CD14-positive monocyte (primary cell): ENCODE data around the gene FAM187B. TPM values are rescaled to one million over a fixed set of nuclear protein-coding genes. Genes with fewer than 3 reads are reported as not detected.

Experiments used
- DNase-seq, 3 donors: peaks; one replicate each; pipeline ENCODE4 v3.0.0-alpha.2; 2011 to 2022
- H2AFZ ChIP-seq: 2 replicates; pipeline ENCODE4 v1.6.0; 2012; ENCODE audit warnings: mild to moderate bottlenecking, low read depth, low read length, inconsistent platforms; ENCODE audit not compliant: insufficient read depth, poor library complexity, severe bottlenecking
- H3K27ac ChIP-seq, 2 donors: 1 replicate in 1 of 2; 2 replicates in 1 of 2; pipeline ENCODE4 v1.5.1; 2012 to 2013; ENCODE audit warnings: low read length in 2 of 2, control low read depth in 1 of 2, inconsistent platforms in 1 of 2, low read depth in 1 of 2, mild to moderate bottlenecking in 1 of 2
- H3K27me3 ChIP-seq, 2 donors: one replicate each; pipeline versions ENCODE4 v1.6.0 to v1.6.1; 2011 to 2013; ENCODE audit warnings: low read length in 2 of 2; ENCODE audit not compliant: control insufficient read depth in 2 of 2, insufficient read depth in 2 of 2
- H3K36me3 ChIP-seq, 2 donors: replicated peaks in 1 of 2; 1 replicate in 1 of 2; 2 replicates in 1 of 2; pipeline versions ENCODE4 v1.5.1 to v1.6.1; 2012 to 2013; ENCODE audit warnings: low read length in 2 of 2, control low read depth in 1 of 2, inconsistent platforms in 1 of 2, mild to moderate bottlenecking in 1 of 2; ENCODE audit not compliant: insufficient read depth in 2 of 2, control insufficient read depth in 1 of 2
- H3K4me1 ChIP-seq, 2 donors: 1 replicate in 1 of 2; 2 replicates in 1 of 2; pipeline versions ENCODE4 v1.5.1 to v1.6.1; 2012 to 2013; ENCODE audit warnings: low read length in 2 of 2, control low read depth in 1 of 2, inconsistent platforms in 1 of 2, mild to moderate bottlenecking in 1 of 2, moderate library complexity in 1 of 2; ENCODE audit not compliant: insufficient read depth in 2 of 2, control insufficient read depth in 1 of 2
- H3K4me2 ChIP-seq: replicated peaks from 2 replicates; pipeline ENCODE3; 2012; ENCODE audit warnings: low read length, moderate library complexity, mild to moderate bottlenecking; ENCODE audit not compliant: poor library complexity, severe bottlenecking; ENCODE audit errors: extremely low read depth
- H3K4me3 ChIP-seq, 3 experiments: fragments of 200-600 bp in 1 of 3; sonication (generic) in 1 of 3; replicated peaks in 1 of 3; 1 replicate in 2 of 3; 2 replicates in 1 of 3; pipeline ENCODE4 v1.5.1; 2011 to 2013; ENCODE audit warnings: low read length in 3 of 3, mild to moderate bottlenecking in 3 of 3, control low read depth in 2 of 3, low read depth in 2 of 3, inconsistent platforms in 1 of 3, moderate library complexity in 1 of 3
- H3K79me2 ChIP-seq: 2 replicates; pipeline ENCODE4 v1.6.0; 2012; ENCODE audit warnings: mild to moderate bottlenecking, control low read depth, inconsistent platforms, low read length, moderate library complexity; ENCODE audit not compliant: insufficient read depth
- H3K9ac ChIP-seq: 2 replicates; pipeline ENCODE4 v1.6.0; 2017; ENCODE audit warnings: low read length, mild to moderate bottlenecking; ENCODE audit not compliant: insufficient read depth, poor library complexity, severe bottlenecking
- H3K9me3 ChIP-seq, 2 donors: replicated peaks in 1 of 2; 1 replicate in 1 of 2; 2 replicates in 1 of 2; pipeline versions ENCODE4 v1.5.1 to v1.6.1; 2012 to 2013; ENCODE audit warnings: low read length in 2 of 2, control low read depth in 1 of 2; ENCODE audit not compliant: control insufficient read depth in 1 of 2, insufficient read depth in 1 of 2
- H4K20me1 ChIP-seq: 2 replicates; pipeline ENCODE4 v1.6.0; 2012; ENCODE audit warnings: mild to moderate bottlenecking, low read length, control low read depth, moderate library complexity; ENCODE audit not compliant: insufficient read depth
- H3K27ac Mint-ChIP-seq, 7 donors: one replicate each; pipeline ENCODE4 v1.8.0; 2020; ENCODE audit warnings: mild to moderate bottlenecking in 7 of 7, mixed read lengths in 7 of 7, moderate library complexity in 6 of 7, inconsistent platforms in 2 of 7
- H3K27me3 Mint-ChIP-seq, 3 donors: one replicate each; pipeline ENCODE4 v1.8.0; 2021 to 2022; ENCODE audit warnings: low read depth in 3 of 3, mild to moderate bottlenecking in 3 of 3, mixed read lengths in 3 of 3, moderate library complexity in 3 of 3, inconsistent platforms in 1 of 3
- H3K36me3 Mint-ChIP-seq, 2 donors: one replicate each; pipeline ENCODE4 v1.8.0; 2020; ENCODE audit warnings: mixed read lengths in 2 of 2, inconsistent platforms in 1 of 2, mild to moderate bottlenecking in 1 of 2
- H3K4me1 Mint-ChIP-seq: one replicate; pipeline ENCODE4 v1.8.0; 2020; ENCODE audit warnings: mild to moderate bottlenecking, mixed read lengths
- H3K4me3 Mint-ChIP-seq, 2 donors: one replicate each; pipeline ENCODE4 v1.8.0; 2020; ENCODE audit warnings: mild to moderate bottlenecking in 2 of 2, mixed read lengths in 2 of 2, moderate library complexity in 1 of 2
- H3K9me3 Mint-ChIP-seq, 7 donors: one replicate each; pipeline ENCODE4 v1.8.0; 2020 to 2022; ENCODE audit warnings: mixed read lengths in 7 of 7, mild to moderate bottlenecking in 6 of 7, moderate library complexity in 6 of 7, inconsistent platforms in 2 of 7
- CTCF ChIP-seq: fragments of 200-600 bp; IDR thresholded peaks from one replicate; pipeline ENCODE4 v1.8.0; 2022; ENCODE audit warnings: antibody characterized with exemption, mild to moderate bottlenecking
- WGBS: methylation state at CpG from one replicate; pipeline ENCODE4 v1.1.5; 2013; ENCODE audit warnings: missing lambda C conversion rate; ENCODE audit not compliant: insufficient coverage; 5-methylcytosine and 5-hydroxymethylcytosine counted together
- intact Hi-C, 2 donors: fragments of 100-400 bp; cut with micrococcal nuclease; formaldehyde crosslinking; loops; one replicate each; pipeline versions ENCODE4 v1.15.0 to v1.15.1; 2023
- polyA plus RNA-seq, 3 donors: library from polyadenylated mRNA; depleted of rRNA in 1 of 3; unstranded in 2 of 3; stranded (reverse) in 1 of 3; fragments of 300-500 nt in 2 of 3; fragments of >200 nt in 1 of 3; fragmentation: Illumina TruSeq in 2 of 3; gene quantifications; 1 replicate in 2 of 3; 2 replicates in 1 of 3; pipeline ENCODE4 v1.2.3, GENCODE V29; 2012 to 2021

The FAM187B gene
- polyA plus RNA-seq, 3 donors = not detected

- peaks cover 7 to 8% of the 10 kb centered on the region in 2 donors for H3K36me3 Mint-ChIP-seq
- H3K4me3 Mint-ChIP-seq = peak overlapping the region; percentile 26 to 42
- Histone ChIP-seq H3K36me3 (peaks cover under 1 to 4% of the 10 kb centered on the region in 2 donors), H3K4me2 (no peak overlapping the region), H3K79me2 (peaks cover 18% of the 10 kb centered on the region), H3K4me3 (no peak overlapping the region), H3K27me3 (peaks cover 0 to 10% of the 10 kb centered on the region in 2 donors), H4K20me1 (peaks cover 6% of the 10 kb centered on the region), H3K4me1 (peaks cover 40 to 48% of the 10 kb centered on the region in 2 donors), H3K9ac (no peak overlapping the region), H3K9me3 (no peaks in the 10 kb centered on the region), H3K27ac (no peak overlapping the region), H2AFZ (no peak overlapping the region)
- H3K4me1 Mint-ChIP-seq = peaks cover 33% of the 10 kb centered on the region
- DNase-seq = no peak
- peaks cover 0 to 2% (median 0%) of the 10 kb centered on the region in 7 donors for H3K9me3 Mint-ChIP-seq
- intact Hi-C loops = loop anchor here in 1 of 2 donors (5.0 to 10.0 kb wide), 3 partner anchors 43 to 123 kb away; partner anchors contain the start of gene FXYD7
- H3K27ac Mint-ChIP-seq = peak overlapping the region in 6 of 7 donors; percentile 25 to 73 (median 50)
- no peak for TF ChIP-seq CTCF
- WGBS = 70% methylated on average over 6 of the region's 6 CpGs
- H3K27me3 Mint-ChIP-seq = peaks cover 5 to 20% (median 14%) of the 10 kb centered on the region in 3 donors
These were observed 36.8 kb upstream of the FAM187B start for GRCh38 chr19:35265126-35265899.

- no peak for TF ChIP-seq CTCF
- no peak overlapping the region for H3K27ac ChIP-seq
- intact Hi-C loops = loop anchor here in 1 of 2 donors (5.0 to 10.0 kb wide), 3 partner anchors 42 to 122 kb away; partner anchors contain the start of gene FXYD7
These were observed 36.0 kb upstream of the FAM187B start for GRCh38 chr19:35264268-35265125.

More at GRCh38 chr19:35264268-35265125, 36.0 kb upstream of the FAM187B start:
- Histone ChIP-seq H3K79me2 (peaks cover 12% of the 10 kb centered on the region), H3K4me1 (peaks cover 34 to 40% of the 10 kb centered on the region in 2 donors), H3K4me2 (no peak overlapping the region), H3K9me3 (no peaks in the 10 kb centered on the region), H2AFZ (no peak overlapping the region), H3K27me3 (peaks cover 0 to 10% of the 10 kb centered on the region in 2 donors), H3K9ac (no peak overlapping the region), H3K4me3 (no peak overlapping the region), H3K36me3 (no peaks in the 10 kb centered on the region), H4K20me1 (no peaks in the 10 kb centered on the region)
- peak overlapping the region in 1 of 2 donors; percentile 27 for H3K4me3 Mint-ChIP-seq
- peak in 2 of 3 donors; percentile 31 to 37 for DNase-seq
- H3K27me3 Mint-ChIP-seq = peaks cover 6 to 22% (median 14%) of the 10 kb centered on the region in 3 donors
- H3K36me3 Mint-ChIP-seq = peaks cover 3% of the 10 kb centered on the region in 2 donors
- H3K27ac Mint-ChIP-seq = peak overlapping the region in 4 of 7 donors; percentile 2 to 57 (median 34)
- 53% methylated on average over 5 of the region's 7 CpGs for WGBS
- H3K4me1 Mint-ChIP-seq = peaks cover 30% of the 10 kb centered on the region
- peaks cover 0 to 2% (median 0%) of the 10 kb centered on the region in 7 donors for H3K9me3 Mint-ChIP-seq
